ENCODE results near the gene TMEM273.

The TMEM273 gene

GRCh38 chr10:49176310-49177268 lies 11.6 kb downstream of the TMEM273 start:
- no peak for DNase-seq (ENCODE audit: low read depth in 3 of 3)

- DNase-seq (ENCODE audit: low read depth in 3 of 3), result no peak
Observed at GRCh38 chr10:49175587-49176309, 12.4 kb downstream of the TMEM273 start.

GRCh38 chr10:49174926-49175500 lies 13.2 kb downstream of the TMEM273 start:
- no peak for DNase-seq (ENCODE audit: low read depth in 3 of 3)

GRCh38 chr10:49174261-49174925 lies 13.8 kb downstream of the TMEM273 start:
- DNase-seq (ENCODE audit: low read depth in 3 of 3), result no peak

- DNase-seq (ENCODE audit: low read depth in 3 of 3), result no peak
Observed at GRCh38 chr10:49173853-49174252, 14.3 kb downstream of the TMEM273 start.

GRCh38 chr10:49173201-49173772 lies 14.9 kb downstream of the TMEM273 start:
- DNase-seq (ENCODE audit: low read depth in 3 of 3), result no peak

- DNase-seq (ENCODE audit: low read depth in 3 of 3), result no peak
Observed at GRCh38 chr10:49172777-49173132, 15.4 kb downstream of the TMEM273 start.

- DNase-seq (ENCODE audit: low read depth in 3 of 3), result no peak
Observed at GRCh38 chr10:49172061-49172776, 16.0 kb downstream of the TMEM273 start.

GRCh38 chr10:49171326-49172060 lies 16.7 kb downstream of the TMEM273 start:
- DNase-seq (ENCODE audit: low read depth in 3 of 3), result no peak

- no peak for DNase-seq (ENCODE audit: low read depth in 3 of 3)
Observed at GRCh38 chr10:49170632-49171325, 17.4 kb downstream of the TMEM273 start.

- no peak for DNase-seq (ENCODE audit: low read depth in 3 of 3)
Observed at GRCh38 chr10:49169776-49170175, 18.4 kb downstream of the TMEM273 start.

GRCh38 chr10:49168831-49169500 lies 19.2 kb downstream of the TMEM273 start:
- no peak for DNase-seq (ENCODE audit: low read depth in 3 of 3)

- no peak for DNase-seq (ENCODE audit: low read depth in 3 of 3)
Observed at GRCh38 chr10:49168171-49168540, 20.0 kb downstream of the TMEM273 start.

GRCh38 chr10:49167425-49168170 lies 20.6 kb downstream of the TMEM273 start:
- no peak for DNase-seq (ENCODE audit: low read depth in 3 of 3)

GRCh38 chr10:49166484-49167400 lies 21.4 kb downstream of the TMEM273 start:
- no peak for DNase-seq (ENCODE audit: low read depth in 3 of 3)

GRCh38 chr10:49165821-49166483 lies 22.2 kb downstream of the TMEM273 start:
- no peak for DNase-seq (ENCODE audit: low read depth in 3 of 3)

- DNase-seq (ENCODE audit: low read depth in 3 of 3), result no peak
Observed at GRCh38 chr10:49165259-49165658, 22.9 kb downstream of the TMEM273 start.

Data from stimulated activated CD4-positive, alpha-beta T cell treated with anti-CD3 and anti-CD28 coated beads, TNF-alpha, amount 100 ng/mL, for 24 hours (primary cell).